Measurements from ENCODE around the gene C20orf202.
"Not testable (repeated sequence)": the region's sequence is repeated elsewhere in the genome, so short reads cannot be mapped to it uniquely, and the experiment has no call there.

The C20orf202 gene

DNA sequence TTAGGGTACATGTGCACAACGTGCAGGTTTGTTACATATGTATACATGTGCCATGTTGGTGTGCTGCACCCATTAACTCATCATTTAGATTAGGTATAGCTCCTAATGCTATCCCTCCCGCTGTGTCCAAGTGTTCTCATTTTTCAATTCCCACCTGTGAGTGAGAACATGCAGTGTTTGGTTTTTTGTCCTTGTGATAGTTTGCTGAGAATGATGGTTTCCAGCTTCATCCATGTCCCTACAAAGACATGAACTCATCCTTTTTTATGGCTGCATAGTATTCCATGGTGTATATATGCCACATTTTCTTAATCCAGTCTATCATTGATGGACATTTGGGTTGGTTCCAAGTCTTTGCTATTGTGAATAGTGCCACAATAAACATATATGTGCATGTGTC is 47.0 kb downstream of the C20orf202 start:
- not testable (repeated sequence) for DNase-seq

DNA sequence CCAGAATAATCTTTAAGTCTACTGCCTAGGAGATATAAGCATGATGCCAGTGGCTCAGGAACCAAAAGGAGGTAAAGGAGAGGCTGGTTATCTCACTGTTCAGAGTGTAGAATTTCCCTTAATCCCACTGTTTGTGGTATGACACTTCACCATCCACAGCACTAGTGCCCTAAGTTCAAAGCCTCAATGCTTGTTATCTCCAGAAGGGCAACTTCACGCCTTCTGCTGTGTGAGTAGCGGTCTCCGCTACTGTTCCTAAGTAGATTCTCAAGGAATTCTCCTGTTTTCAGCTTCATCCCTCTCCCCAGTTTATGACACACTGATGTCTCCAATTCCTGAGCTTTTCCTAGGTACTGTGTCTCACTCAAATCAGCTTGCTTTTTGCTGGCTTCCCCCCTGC is 49.2 kb downstream of the C20orf202 start:
- no peak for DNase-seq

DNA sequence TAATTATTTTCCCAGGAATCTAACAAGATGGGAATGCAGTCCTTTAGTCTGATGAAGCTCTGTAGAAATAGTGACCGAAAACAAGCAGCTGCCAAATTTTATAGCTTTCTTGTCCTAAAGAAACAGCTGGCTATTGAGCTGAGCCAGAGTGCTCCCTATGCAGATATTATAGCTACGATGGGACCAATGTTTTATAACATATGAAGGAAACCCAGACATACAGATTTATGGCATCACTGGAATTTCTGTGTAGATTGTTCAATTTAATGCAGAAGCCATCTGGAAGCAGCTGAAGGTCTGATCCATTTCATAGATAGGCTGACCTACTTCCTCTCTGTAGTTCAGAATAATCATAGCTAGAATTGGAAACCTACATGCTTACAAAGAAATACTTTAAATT is 51.0 kb downstream of the C20orf202 start:
- DNase-seq: no peak

DNA sequence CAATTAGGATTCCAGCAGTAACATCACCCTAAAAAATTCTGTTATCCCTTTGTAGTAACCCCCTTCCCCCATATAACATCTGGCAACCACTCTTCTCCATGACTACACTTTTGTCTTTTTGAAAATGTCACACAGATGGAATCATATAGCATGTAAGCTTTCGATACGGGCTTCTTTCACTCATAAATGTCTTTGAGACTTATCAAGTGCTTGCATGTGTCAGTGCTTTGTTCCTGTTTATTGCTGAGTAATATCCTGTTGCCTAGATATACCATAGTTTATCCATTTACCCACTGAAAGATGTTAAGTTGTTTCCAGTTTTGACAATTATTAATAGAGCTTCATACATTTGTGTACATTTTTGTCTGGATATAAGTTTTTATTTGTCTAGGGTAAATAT is 52.4 kb downstream of the C20orf202 start:
- DNase-seq: no peak

Measured in stimulated activated CD4-positive, alpha-beta T cell treated with anti-CD3 and anti-CD28 coated beads, Interleukin-4, amount 100 ng/mL, for 24 hours (primary cell).